Skeletal muscle tissue (tissue), 4 donors: ENCODE measurements around the gene SMIM3. TPM values are rescaled to one million over a fixed set of nuclear protein-coding genes. Genes with fewer than 3 reads are reported as not detected.
A peak's percentile ranks its signal among the peaks of the same experiment; 100 is the strongest.

Experiments
- H3K27ac ChIP-seq: one replicate; pipeline ENCODE4 v1.7.0; 2013; ENCODE audit warnings: mild to moderate bottlenecking, low read depth, low read length, inconsistent platforms
- H3K27me3 ChIP-seq, 3 donors: one replicate each; pipeline ENCODE4 v1.7.0; 2013; ENCODE audit warnings: low read length in 3 of 3; ENCODE audit not compliant: control insufficient read depth in 3 of 3, insufficient read depth in 3 of 3
- H3K36me3 ChIP-seq, 3 donors: one replicate each; pipeline ENCODE4 v1.7.0; 2013; ENCODE audit warnings: low read length in 3 of 3; ENCODE audit not compliant: control insufficient read depth in 3 of 3, insufficient read depth in 3 of 3
- H3K4me1 ChIP-seq, 3 donors: one replicate each; pipeline ENCODE4 v1.7.0; 2013; ENCODE audit warnings: low read length in 3 of 3, mild to moderate bottlenecking in 3 of 3; ENCODE audit not compliant: control insufficient read depth in 3 of 3, insufficient read depth in 3 of 3
- H3K4me3 ChIP-seq, 3 donors: one replicate each; pipeline ENCODE4 v1.7.0; 2013; ENCODE audit warnings: low read length in 3 of 3
- H3K9ac ChIP-seq, 3 donors: one replicate each; pipeline ENCODE4 v1.7.0; 2013; ENCODE audit warnings: low read length in 3 of 3, mild to moderate bottlenecking in 3 of 3, moderate library complexity in 2 of 3, low read depth in 1 of 3
- H3K9me3 ChIP-seq, 3 donors: one replicate each; pipeline ENCODE4 v1.7.0; 2013; ENCODE audit warnings: low read length in 3 of 3; ENCODE audit not compliant: control insufficient read depth in 3 of 3
- total RNA-seq: library from RNA; depleted of rRNA; stranded (reverse); fragments of >200 nt; gene quantifications from one replicate; pipeline ENCODE4 v1.2.3, GENCODE V29; 2014
- donor health status: Osteomylitis.

The SMIM3 gene
- total RNA-seq, 1 donor from 2014 or later = 8.4 TPM

DNA sequence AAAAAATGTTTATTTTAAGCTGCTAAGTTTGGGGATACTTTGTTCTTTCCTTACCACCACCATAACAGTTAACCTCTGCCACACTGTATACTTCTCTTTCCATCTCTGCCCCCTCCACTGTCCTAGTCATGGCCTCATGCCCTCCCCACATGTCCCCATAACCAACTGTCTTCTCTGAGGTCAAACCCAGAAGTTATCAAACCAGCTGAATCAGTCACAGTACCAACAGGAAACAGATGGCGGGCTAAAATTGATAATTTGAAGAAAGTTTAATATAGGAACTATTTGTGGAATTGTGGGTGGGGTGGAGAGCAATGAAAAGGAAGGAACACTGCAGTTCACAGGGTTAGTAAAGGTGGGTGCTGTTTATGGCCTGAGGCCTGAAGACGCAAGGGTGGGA is 14.0 kb upstream of the SMIM3 start:
- no peaks in the 10 kb centered on the region for H3K9me3 ChIP-seq
- no peak overlapping the region for H3K4me3 ChIP-seq
- no peaks in the 10 kb centered on the region for H3K36me3 ChIP-seq
- peaks cover 0 to 3% (median 3%) of the 10 kb centered on the region in 3 donors for H3K4me1 ChIP-seq
- no peak overlapping the region for H3K9ac ChIP-seq
- H3K27ac ChIP-seq = peak overlapping the region; percentile 61
- H3K27me3 ChIP-seq = no peaks in the 10 kb centered on the region

DNA sequence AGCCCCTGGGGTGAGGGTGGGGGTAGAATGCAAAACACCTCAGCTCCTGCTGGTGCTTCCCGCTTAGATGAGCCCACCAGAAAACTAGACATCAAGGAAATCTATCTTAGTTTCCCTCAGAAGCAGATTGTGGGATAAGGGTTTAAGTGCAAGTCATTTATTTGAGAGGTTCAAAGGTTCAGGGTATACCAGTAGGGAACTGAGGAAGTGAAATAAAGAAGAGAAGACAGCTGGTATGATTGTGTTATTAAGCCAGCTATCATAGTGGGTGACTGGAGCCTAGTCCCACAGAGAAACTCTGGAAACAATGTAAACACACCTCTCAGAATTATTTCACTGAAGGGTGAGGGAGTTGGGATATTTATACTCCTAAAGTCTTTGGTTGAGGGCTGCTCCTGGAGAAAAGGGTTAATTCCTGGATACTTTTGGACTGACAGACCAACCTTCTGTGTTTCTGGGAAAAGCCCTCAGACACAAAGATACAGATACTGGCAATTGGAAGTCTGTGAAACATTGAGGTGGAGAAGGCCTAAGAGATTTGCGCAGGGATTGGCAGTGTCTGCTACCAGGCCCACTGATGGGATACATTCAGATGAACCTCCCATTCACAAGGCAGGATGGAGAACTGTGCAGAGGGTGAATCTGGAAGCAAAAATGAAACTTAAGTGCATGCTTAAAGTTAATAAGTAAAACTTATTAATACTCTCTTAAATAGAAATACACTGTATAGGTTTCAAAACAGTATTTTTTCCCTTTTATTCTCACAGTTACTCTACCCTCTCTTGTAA is 13.4 kb upstream of the SMIM3 start:
- peaks cover 0 to 3% (median 3%) of the 10 kb centered on the region in 3 donors for H3K4me1 ChIP-seq

DNA sequence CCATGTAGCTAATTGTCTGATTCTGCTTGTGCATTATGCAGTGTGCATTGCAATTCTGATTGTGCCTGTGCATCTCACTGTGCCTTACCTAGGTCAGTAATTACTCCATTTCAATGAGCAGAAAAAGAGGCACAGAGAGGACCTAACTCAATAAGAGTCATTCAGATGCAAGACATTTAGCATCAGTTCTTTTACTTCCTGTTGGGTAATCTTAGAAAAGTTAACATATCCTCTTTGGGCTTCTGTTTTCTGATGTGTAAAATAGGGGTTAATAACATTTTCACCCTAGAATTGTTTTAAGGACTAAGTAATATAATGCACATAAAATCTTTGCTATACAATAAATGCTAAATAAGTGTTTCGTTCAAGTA is 12.8 kb upstream of the SMIM3 start:
- Histone ChIP-seq H3K27me3 (no peaks in the 10 kb centered on the region), H3K36me3 (no peaks in the 10 kb centered on the region), H3K9ac (no peak overlapping the region), H3K4me3 (no peak overlapping the region), H3K9me3 (no peaks in the 10 kb centered on the region), H3K4me1 (peaks cover 0 to 3% (median 3%) of the 10 kb centered on the region in 3 donors), H3K27ac (no peak overlapping the region)

More for the DNA sequence above, 13.4 kb upstream of the SMIM3 start:
- Histone ChIP-seq H3K9ac (no peak overlapping the region), H3K27me3 (no peaks in the 10 kb centered on the region), H3K9me3 (no peaks in the 10 kb centered on the region), H3K36me3 (no peaks in the 10 kb centered on the region), H3K27ac (peak overlapping the region; percentile 54), H3K4me3 (no peak overlapping the region)

- H3K4me1 ChIP-seq = peaks cover 0 to 3% (median 3%) of the 10 kb centered on the region in 3 donors
Measured at GRCh38 chr5:150766251-150766650, 12.3 kb upstream of the SMIM3 start.

GRCh38 chr5:150771034-150771795 is 7.3 kb upstream of the SMIM3 start:
- Histone ChIP-seq H3K27ac (no peak overlapping the region), H3K4me1 (no peaks in the 10 kb centered on the region), H3K9ac (no peak overlapping the region)

More at GRCh38 chr5:150766251-150766650, 12.3 kb upstream of the SMIM3 start:
- Histone ChIP-seq H3K36me3 (no peaks in the 10 kb centered on the region), H3K4me3 (no peak overlapping the region), H3K9me3 (no peaks in the 10 kb centered on the region), H3K27ac (no peak overlapping the region), H3K9ac (no peak overlapping the region), H3K27me3 (no peaks in the 10 kb centered on the region)

GRCh38 chr5:150774145-150774544 is 4.4 kb upstream of the SMIM3 start:
- Histone ChIP-seq H3K27ac (no peak overlapping the region), H3K4me3 (no peak overlapping the region), H3K9ac (no peak overlapping the region)

More at GRCh38 chr5:150771034-150771795, 7.3 kb upstream of the SMIM3 start:
- H3K27me3 ChIP-seq = no peaks in the 10 kb centered on the region
- H3K4me3 ChIP-seq = no peak overlapping the region
- no peaks in the 10 kb centered on the region for H3K36me3 ChIP-seq
- H3K9me3 ChIP-seq = no peaks in the 10 kb centered on the region

GRCh38 chr5:150777685-150778084 is 872 bp upstream of the SMIM3 start:
- peak overlapping the region; percentile 28 to 87 (median 84) for H3K9ac ChIP-seq
- no peaks in the 10 kb centered on the region for H3K27me3 ChIP-seq
- H3K27ac ChIP-seq = peak overlapping the region; percentile 80
- no peaks in the 10 kb centered on the region for H3K9me3 ChIP-seq
- H3K36me3 ChIP-seq = no peaks in the 10 kb centered on the region
- H3K4me1 ChIP-seq = peaks cover 25 to 40% (median 39%) of the 10 kb centered on the region in 3 donors
- H3K4me3 ChIP-seq = peak overlapping the region; percentile 84 to 90 (median 87)

More at GRCh38 chr5:150774145-150774544, 4.4 kb upstream of the SMIM3 start:
- Histone ChIP-seq H3K27me3 (no peaks in the 10 kb centered on the region), H3K4me1 (peaks cover 9 to 13% (median 10%) of the 10 kb centered on the region in 3 donors), H3K36me3 (no peaks in the 10 kb centered on the region), H3K9me3 (no peaks in the 10 kb centered on the region)

DNA sequence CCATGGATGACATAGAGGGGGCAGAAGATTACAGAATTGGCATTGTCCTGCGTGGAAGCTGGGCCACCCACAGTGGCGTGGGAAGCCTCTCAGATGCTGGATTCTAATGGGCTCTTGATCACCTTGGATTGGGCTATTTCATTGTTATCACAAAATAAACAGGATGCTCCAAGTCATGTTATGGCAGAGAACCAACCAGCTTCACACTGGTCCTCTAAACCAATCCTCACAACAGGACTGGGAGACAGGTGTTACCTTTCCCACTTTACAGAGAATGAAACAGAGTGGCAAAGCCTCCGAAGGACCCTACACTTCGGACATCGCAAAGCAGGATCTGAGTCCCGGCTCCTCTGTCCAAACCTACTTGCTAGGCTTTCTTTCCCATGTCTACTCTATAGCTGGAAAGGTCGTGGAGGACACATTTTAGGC is 455 bp upstream of the SMIM3 start:
- H3K4me1 ChIP-seq = peaks cover 30 to 45% (median 43%) of the 10 kb centered on the region in 3 donors
- H3K36me3 ChIP-seq = no peaks in the 10 kb centered on the region
- peak overlapping the region; percentile 84 to 87 (median 84) for H3K9ac ChIP-seq
- no peaks in the 10 kb centered on the region for H3K27me3 ChIP-seq
- no peaks in the 10 kb centered on the region for H3K9me3 ChIP-seq
- H3K4me3 ChIP-seq = peak overlapping the region; percentile 84 to 90 (median 87)
- H3K27ac ChIP-seq = peak overlapping the region; percentile 80

DNA sequence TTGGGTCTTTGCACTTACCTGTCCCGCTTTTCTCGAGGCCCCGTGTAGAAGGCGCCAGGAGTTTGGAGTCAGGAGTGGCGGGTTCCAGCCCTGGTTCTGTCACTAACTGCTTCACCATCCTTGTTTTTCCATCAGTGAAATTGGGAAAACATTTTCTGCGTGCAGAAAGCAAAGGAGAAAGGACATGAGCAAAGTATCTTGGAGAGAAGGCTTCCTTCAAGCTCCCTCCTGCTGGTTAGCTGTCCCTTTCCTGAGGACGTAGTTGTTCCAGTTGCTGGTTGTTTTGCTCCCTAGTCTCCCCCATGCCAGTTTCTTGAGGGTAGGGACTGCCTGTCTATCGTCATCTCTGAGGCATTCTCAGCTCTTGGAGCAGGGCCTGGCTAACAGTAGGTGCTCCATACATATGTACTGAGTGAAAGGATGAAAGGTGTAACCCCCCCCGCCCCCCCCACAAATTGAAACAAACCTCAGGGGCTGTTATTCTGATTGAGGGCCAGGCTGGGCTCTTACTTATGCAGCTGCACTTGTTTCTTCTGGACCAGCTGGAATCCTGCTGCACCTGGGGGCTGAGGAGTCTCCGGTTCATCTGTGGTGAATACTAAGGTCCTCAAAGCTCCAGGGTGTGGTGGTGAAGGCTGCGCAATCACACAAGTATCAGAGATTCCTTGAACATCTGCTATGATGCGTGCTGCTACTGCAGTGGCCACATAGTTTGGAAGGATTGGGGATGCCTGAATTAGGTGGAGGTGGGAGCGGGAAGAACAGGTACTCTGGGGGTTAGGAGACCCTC is 1.0 kb downstream of the SMIM3 start:
- Histone ChIP-seq H3K9ac (peak overlapping the region; percentile 84 to 87 (median 84)), H3K27me3 (no peaks in the 10 kb centered on the region), H3K27ac (peak overlapping the region; percentile 80), H3K4me1 (peaks cover 33 to 54% (median 51%) of the 10 kb centered on the region in 3 donors), H3K9me3 (no peaks in the 10 kb centered on the region), H3K36me3 (no peaks in the 10 kb centered on the region), H3K4me3 (peak overlapping the region; percentile 84 to 90 (median 87))
